Activated naive CD4-positive, alpha-beta T cell treated with Interleukin-2 at 50 U/mL for 16 hours (primary cell): ENCODE results near the gene ADAMTS7.
"Not testable (repeated sequence)": the region's sequence is repeated elsewhere in the genome, so short reads cannot be mapped to it uniquely, and the experiment has no call there.

Experiments used
- DNase-seq: peaks from one replicate; pipeline ENCODE4 v3.0.0-alpha.2; 2020

The ADAMTS7 gene

GRCh38 chr15:78828920-78829319, 17.7 kb upstream of the ADAMTS7 start:
- DNase-seq, result no peak

GRCh38 chr15:78822514-78822913, 11.2 kb upstream of the ADAMTS7 start:
- no peak for DNase-seq

GRCh38 chr15:78811825-78812183, 540 bp upstream of the ADAMTS7 start:
- no peak for DNase-seq

DNA sequence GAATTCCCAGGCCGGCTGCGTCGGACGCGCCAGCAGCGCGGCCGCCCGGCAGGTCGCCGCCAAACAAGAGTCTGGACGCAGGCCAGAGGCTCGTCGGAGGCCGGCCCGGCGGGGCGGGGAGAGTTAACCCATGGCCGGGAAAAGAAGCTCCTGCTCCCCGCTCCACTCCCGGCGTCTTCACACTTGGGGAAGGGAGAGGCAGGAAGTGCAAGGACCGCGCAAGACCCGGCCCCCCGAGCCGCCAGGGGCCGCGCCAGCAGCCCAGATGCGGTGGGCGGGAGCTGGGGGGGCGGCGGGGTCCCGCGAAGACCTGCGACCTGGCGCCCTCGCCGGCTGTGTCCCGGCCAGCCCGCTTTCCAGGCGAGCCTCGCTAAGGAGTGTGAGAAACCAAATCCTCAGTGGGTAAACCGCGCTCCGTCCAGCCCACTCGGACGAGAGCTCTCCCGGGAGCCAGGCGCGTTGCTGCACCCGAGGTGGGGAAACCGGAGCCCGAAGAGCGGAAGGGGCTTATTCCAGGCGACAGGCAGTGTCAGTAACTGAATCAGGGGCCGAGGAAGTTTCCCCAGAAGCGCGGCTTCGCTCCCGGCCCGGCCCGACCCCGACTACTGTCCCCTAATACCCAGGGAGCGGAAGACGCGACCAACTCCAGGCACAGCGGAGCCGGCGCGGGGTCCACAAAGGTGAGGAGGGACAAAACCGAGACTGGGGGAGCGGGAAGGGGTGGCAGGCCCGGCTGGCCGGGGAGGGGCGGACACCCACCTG, 721 bp downstream of the ADAMTS7 start:
- DNase-seq, result no peak

DNA sequence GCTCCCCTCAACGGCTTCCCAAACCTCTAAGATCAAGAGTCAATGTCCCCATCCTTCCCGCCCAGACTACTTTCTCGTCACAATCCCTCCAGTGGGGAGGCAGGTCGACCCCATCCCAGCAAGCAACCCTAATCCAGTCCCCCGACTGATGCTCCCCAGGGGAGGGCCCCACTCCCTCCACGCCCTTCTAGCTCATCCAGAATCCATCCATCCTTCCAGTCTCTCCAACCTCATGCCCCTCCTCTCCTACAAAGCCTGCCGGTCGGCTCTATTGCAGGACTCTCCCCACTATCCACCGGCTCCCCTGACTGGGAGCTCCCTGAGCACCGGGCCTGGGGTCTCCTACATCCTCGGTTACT, 1.3 kb downstream of the ADAMTS7 start:
- DNase-seq, result no peak

- no peak for DNase-seq
These were observed 2.7 kb downstream of the ADAMTS7 start for GRCh38 chr15:78808550-78808949.

DNA sequence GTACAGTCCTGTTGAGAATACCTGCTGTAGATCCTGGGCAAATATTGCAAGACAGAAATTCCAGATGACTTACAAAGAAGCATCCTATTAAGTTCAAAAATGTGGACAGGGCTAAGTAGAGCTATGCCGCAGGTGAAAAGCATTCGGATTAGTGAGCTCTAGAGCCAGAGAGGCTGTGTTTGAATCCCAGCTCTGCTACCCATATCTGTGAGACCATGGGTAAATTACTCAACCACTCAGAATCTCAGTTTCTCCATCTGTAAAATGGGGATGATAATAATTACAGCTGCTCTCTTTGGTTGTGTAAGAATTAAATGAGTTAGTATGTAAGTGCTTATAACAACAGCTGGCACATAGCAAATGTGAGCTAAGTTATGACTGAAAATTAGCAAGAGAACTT, 3.9 kb downstream of the ADAMTS7 start:
- no peak for DNase-seq

DNA sequence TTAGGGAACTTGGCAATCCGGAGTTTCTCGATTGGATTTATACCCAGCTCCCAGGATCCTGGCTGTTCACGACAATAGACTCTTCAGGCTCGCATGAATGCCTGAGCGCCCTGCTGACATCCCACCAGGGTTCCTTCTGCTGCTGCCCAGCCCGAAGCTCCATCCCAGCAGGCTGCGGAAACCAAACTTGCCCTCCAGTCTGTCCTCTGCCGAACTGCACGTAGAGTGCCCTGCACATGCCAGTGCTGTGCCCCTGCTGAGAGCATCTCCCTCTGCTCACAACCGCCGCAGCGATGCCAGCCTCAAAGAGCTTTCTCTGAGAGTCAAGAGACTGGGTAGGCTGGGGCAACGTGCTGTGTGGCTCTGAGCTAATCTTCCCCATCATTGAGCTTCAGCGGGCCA, 6.9 kb downstream of the ADAMTS7 start:
- DNase-seq, result no peak

DNA sequence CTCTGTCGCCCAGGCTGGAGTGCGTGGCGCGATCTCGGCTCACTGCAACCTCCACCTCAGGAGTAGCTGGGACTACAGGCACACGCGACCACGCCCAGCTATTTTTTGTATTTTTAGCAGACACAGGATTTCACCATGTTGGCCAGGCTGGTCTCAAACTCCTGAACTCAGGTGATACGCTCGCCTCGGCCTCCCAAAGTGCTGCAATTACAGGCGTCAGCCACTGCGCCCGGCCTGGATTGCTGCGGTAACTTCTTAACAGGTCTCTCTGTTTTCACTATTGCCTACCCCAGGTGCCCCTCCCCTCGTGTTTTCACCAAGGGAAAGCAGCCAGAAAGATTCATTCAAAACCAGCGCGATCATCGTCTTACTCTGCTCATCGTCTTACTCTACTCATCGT, 10.5 kb downstream of the ADAMTS7 start:
- DNase-seq, result no peak

- no peak for DNase-seq
These were observed 11.1 kb downstream of the ADAMTS7 start for GRCh38 chr15:78800189-78800588.

GRCh38 chr15:78799102-78799501, 12.2 kb downstream of the ADAMTS7 start:
- not testable (repeated sequence) for DNase-seq

- not testable (repeated sequence) for DNase-seq
These were observed 12.9 kb downstream of the ADAMTS7 start for GRCh38 chr15:78798355-78798754.

DNA sequence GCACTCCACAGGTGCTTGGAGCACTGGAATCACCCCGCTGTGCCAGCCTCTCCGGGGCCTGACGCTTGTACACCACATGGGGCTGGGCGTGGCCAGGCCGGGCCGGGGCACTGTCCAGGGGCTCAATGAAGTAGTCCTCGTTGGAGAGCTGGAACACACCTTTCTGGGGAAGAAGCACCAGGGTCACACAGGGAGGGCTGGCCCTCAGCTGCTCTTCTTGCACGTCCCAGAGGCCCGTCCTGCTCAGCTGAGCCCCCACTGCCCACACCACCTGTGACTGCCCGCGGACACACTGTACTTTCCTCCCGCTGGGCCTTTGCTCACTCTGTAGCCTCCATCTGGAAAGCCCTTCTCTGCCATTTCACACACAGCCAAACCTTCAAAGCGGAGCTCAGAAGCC, 13.3 kb downstream of the ADAMTS7 start:
- DNase-seq, result no peak

- no peak for DNase-seq
These were observed 14.8 kb downstream of the ADAMTS7 start for GRCh38 chr15:78796510-78796909.

- no peak for DNase-seq
These were observed 16.2 kb downstream of the ADAMTS7 start for GRCh38 chr15:78795043-78795442.

GRCh38 chr15:78794446-78794845, 16.8 kb downstream of the ADAMTS7 start:
- DNase-seq, result not testable (repeated sequence)

GRCh38 chr15:78791357-78791756, 19.9 kb downstream of the ADAMTS7 start:
- DNase-seq, result no peak

GRCh38 chr15:78790027-78790426, 21.2 kb downstream of the ADAMTS7 start:
- no peak for DNase-seq

DNA sequence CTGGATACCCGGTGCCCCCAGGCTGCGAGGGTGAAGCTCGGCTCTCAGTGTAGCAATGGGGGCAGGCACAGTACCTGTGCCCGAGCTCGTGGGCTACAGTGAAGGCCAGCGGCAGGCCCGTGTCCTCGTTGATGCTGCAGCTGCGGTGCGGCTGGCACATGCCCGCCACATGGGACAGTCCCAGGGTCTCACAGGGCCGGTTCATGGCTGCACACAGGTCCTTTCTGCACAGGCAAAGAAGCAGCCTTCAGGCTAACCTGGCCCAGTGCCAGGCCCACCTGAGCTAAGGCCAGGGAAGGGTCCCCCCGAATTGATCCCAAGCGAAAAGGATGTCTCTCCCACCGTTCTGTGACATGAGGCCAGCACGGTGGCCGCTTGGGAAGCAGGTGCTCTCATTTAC, 21.6 kb downstream of the ADAMTS7 start:
- DNase-seq, result no peak

GRCh38 chr15:78788016-78788660, 23.1 kb downstream of the ADAMTS7 start:
- DNase-seq, result no peak

DNA sequence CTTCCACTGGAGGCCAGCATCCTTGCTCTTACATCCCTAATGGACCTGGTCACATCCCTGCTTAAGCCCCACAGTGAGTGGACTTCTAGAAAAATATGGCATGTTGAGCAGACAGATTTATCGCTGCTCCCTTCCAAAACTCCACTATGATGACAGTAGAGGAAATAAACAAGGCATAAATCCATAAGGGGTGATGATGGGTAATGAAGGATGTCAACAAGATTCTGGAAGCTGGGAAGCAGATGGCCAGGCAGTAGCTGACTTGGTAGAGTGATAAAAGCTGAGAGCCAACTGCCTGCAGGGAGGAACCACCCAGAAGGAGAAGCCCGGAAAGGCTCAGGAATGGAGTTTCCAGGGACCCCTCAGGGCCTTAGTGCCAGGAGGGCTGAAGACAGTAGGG, 28.9 kb downstream of the ADAMTS7 start:
- not testable (repeated sequence) for DNase-seq

DNA sequence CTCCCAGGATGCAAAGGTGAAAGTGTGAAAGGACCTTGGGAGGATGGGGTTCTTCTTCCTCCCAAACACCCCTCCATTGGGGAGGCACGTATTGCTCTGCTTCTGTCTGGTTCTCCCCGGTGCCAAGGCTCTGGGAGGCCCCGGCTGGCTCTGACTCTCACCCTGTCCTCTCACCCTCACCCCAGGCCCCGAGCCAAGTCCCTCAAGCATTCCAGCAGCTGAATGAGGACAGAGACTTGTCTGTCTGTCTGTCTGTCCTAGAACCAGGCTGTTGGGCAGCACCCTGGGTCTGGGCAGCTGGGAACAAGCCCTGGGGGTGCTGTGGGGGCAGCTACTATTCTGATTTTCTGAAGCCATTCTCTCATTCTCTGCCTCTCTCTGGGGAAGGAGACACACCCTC, 29.9 kb downstream of the ADAMTS7 start:
- not testable (repeated sequence) for DNase-seq

- not testable (repeated sequence) for DNase-seq
These were observed 31.3 kb downstream of the ADAMTS7 start for GRCh38 chr15:78779975-78780374.

DNA sequence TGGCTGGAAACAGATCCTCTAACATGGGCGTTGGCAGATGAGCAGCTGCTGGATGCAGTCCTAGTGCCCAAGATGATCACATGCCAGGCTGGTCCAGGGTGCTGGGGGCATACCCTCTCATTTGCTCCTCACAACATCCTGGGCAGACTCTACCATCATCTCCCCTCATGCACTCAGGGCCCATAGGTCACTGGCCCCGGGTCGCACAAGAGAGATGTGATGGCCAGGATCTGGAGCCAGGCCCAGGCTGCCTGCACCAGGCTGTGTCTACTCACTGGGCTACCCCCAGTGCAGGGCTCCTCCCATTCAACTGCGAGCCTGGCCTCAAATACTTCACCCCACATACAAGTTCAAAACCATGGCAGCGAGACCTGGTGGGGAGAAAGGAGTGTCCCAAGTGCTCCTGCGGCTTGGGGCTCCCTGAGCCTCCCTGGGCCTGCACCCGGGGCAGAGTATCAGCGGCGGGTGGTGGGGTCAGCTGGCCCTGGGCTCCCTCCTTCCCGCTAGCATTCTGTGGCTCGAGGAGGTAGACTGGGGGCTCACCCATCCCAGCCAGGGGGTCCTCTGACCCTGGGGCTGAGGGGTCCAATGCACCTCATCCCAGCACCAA, 32.0 kb downstream of the ADAMTS7 start:
- DNase-seq, result not testable (repeated sequence)
